ENCODE data around the gene PHACTR4.
"Not testable (repeated sequence)": the region's sequence is repeated elsewhere in the genome, so short reads cannot be mapped to it uniquely, and the experiment has no call there.

The PHACTR4 gene

GRCh38 chr1:28371010-28371377 is 1.5 kb downstream of the PHACTR4 start:
- no peak for TF ChIP-seq CTCF (IDR thresholded peaks at IDR 0.05; ENCODE audit: low read depth, low read length, missing control alignments)
- H3K4me3 ChIP-seq (replicated peaks; ENCODE audit: low read depth, low read length), result peak overlapping the region; percentile 78
- no peak for DNase-seq (ENCODE audit: extremely low read depth, low read depth)

- not testable (repeated sequence) for H3K4me3 ChIP-seq (replicated peaks; ENCODE audit: low read depth, low read length); DNase-seq (ENCODE audit: extremely low read depth, low read depth)
Observed at GRCh38 chr1:28373450-28373849, 3.9 kb downstream of the PHACTR4 start.

GRCh38 chr1:28374297-28374696 is 4.8 kb downstream of the PHACTR4 start:
- H3K4me3 ChIP-seq (replicated peaks; ENCODE audit: low read depth, low read length), result no peak overlapping the region
- DNase-seq (ENCODE audit: extremely low read depth, low read depth), result no peak
- no peak for TF ChIP-seq CTCF (IDR thresholded peaks at IDR 0.05; ENCODE audit: low read depth, low read length, missing control alignments)

GRCh38 chr1:28375598-28375997 is 6.1 kb downstream of the PHACTR4 start:
- H3K4me3 ChIP-seq (replicated peaks; ENCODE audit: low read depth, low read length); DNase-seq (ENCODE audit: extremely low read depth, low read depth): not testable (repeated sequence)

- not testable (repeated sequence) for DNase-seq (ENCODE audit: extremely low read depth, low read depth); H3K4me3 ChIP-seq (replicated peaks; ENCODE audit: low read depth, low read length)
Observed at GRCh38 chr1:28376195-28376594, 6.7 kb downstream of the PHACTR4 start.

- no peak for TF ChIP-seq CTCF (IDR thresholded peaks at IDR 0.05; ENCODE audit: low read depth, low read length, missing control alignments)
- no peak for DNase-seq (ENCODE audit: extremely low read depth, low read depth)
- no peak overlapping the region for H3K4me3 ChIP-seq (replicated peaks; ENCODE audit: low read depth, low read length)
Observed at GRCh38 chr1:28378906-28379305, 9.4 kb downstream of the PHACTR4 start.

GRCh38 chr1:28380394-28380793 is 10.9 kb downstream of the PHACTR4 start:
- no peak overlapping the region for H3K4me3 ChIP-seq (replicated peaks; ENCODE audit: low read depth, low read length)
- no peak for DNase-seq (ENCODE audit: extremely low read depth, low read depth)
- no peak for TF ChIP-seq CTCF (IDR thresholded peaks at IDR 0.05; ENCODE audit: low read depth, low read length, missing control alignments)

GRCh38 chr1:28383785-28384184 is 14.2 kb downstream of the PHACTR4 start:
- H3K4me3 ChIP-seq (replicated peaks; ENCODE audit: low read depth, low read length); DNase-seq (ENCODE audit: extremely low read depth, low read depth): not testable (repeated sequence)

GRCh38 chr1:28392027-28392652 is 22.6 kb downstream of the PHACTR4 start:
- DNase-seq (ENCODE audit: extremely low read depth, low read depth), result peak; percentile 41
- H3K4me3 ChIP-seq (replicated peaks; ENCODE audit: low read depth, low read length), result no peak overlapping the region
- TF ChIP-seq CTCF (IDR thresholded peaks at IDR 0.05; ENCODE audit: low read depth, low read length, missing control alignments), result no peak
